IMR-90 (cell line): ENCODE measurements around the gene LIMK2. TPM values are rescaled to one million over a fixed set of nuclear protein-coding genes. Genes with fewer than 3 reads are reported as not detected.

Experiments
- ATAC-seq: fragments of 200-7000 bp; cut with Tn5 transposase; 2 replicates; pipeline ENCODE4 v1.9.1; 2020; ENCODE audit warnings: low read depth, mild to moderate bottlenecking, moderate library complexity
- BruUV-seq: library from RNA; stranded (reverse); fragments of 400-500 nt; replicated peaks from 2 replicates; lab custom pipeline; 2021; lab: Mats Ljungman, UMichigan
- CTCF ChIA-PET: fragments of 300-600 bp; formaldehyde crosslinking; extraction: SDS; loops from one replicate; lab custom pipeline; 2021; ENCODE audit warnings: antibody characterized with exemption; lab: Yijun Ruan, JAX
- POLR2A ChIA-PET: fragments of 300-600 bp; sonication (Branson Sonifier 250); formaldehyde crosslinking; loops from one replicate; lab custom pipeline; 2022; ENCODE audit warnings: antibody characterized with exemption; ENCODE audit not compliant: unreplicated experiment; lab: Charles Lee
- DNase-seq: peaks from one replicate; pipeline ENCODE4 v3.0.0; 2013
- H2AFZ ChIP-seq: replicated peaks from 2 replicates; pipeline ENCODE3; 2013; ENCODE audit warnings: low read length, mild to moderate bottlenecking; ENCODE audit not compliant: poor library complexity
- H2AK5ac ChIP-seq: 2 replicates; pipeline ENCODE4 v1.6.1; 2013; ENCODE audit warnings: low read depth, low read length, inconsistent platforms
- H2AK9ac ChIP-seq: replicated peaks from 2 replicates; pipeline ENCODE3; 2013; ENCODE audit warnings: mild to moderate bottlenecking, low read depth, low read length, moderate library complexity; ENCODE audit not compliant: poor library complexity
- H2BK120ac ChIP-seq: 2 replicates; pipeline ENCODE4 v1.6.1; 2013; ENCODE audit warnings: low read depth, low read length, inconsistent platforms
- H2BK15ac ChIP-seq: 3 replicates; pipeline ENCODE4 v1.6.1; 2013; ENCODE audit warnings: low read depth, low read length, inconsistent platforms
- H2BK20ac ChIP-seq: 2 replicates; pipeline ENCODE4 v1.6.1; 2013; ENCODE audit warnings: low read depth, mild to moderate bottlenecking, inconsistent platforms, low read length, moderate library complexity
- H2BK5ac ChIP-seq: 2 replicates; pipeline ENCODE4 v1.6.1; 2013; ENCODE audit warnings: mild to moderate bottlenecking, low read depth, low read length, inconsistent platforms; ENCODE audit not compliant: poor library complexity, severe bottlenecking
- H3K14ac ChIP-seq: replicated peaks from 2 replicates; pipeline ENCODE4 v1.6.1; 2013; ENCODE audit warnings: low read depth, low read length, inconsistent platforms
- H3K18ac ChIP-seq: 2 replicates; pipeline ENCODE4 v1.6.1; 2013; ENCODE audit warnings: low read depth, low read length, control low read depth
- H3K23ac ChIP-seq: 2 replicates; pipeline ENCODE4 v1.6.1; 2013; ENCODE audit warnings: low read depth, low read length, inconsistent platforms
- H3K27ac ChIP-seq: 2 replicates; pipeline ENCODE4 v1.5.1; 2013; ENCODE audit warnings: mild to moderate bottlenecking, control low read depth, low read length; ENCODE audit not compliant: insufficient read depth
- H3K27me3 ChIP-seq: 2 replicates; pipeline ENCODE4 v1.6.1; 2013; ENCODE audit warnings: low read length; ENCODE audit not compliant: control insufficient read depth, insufficient read depth
- H3K36me3 ChIP-seq: 2 replicates; pipeline ENCODE4 v1.6.1; 2013; ENCODE audit warnings: low read length, mixed read lengths; ENCODE audit not compliant: control insufficient read depth, insufficient read depth
- H3K4ac ChIP-seq: 2 replicates; pipeline ENCODE4 v1.6.1; 2013; ENCODE audit warnings: low read depth, low read length, inconsistent platforms
- H3K4me1 ChIP-seq: 2 replicates; pipeline ENCODE4 v1.6.1; 2013; ENCODE audit warnings: low read length, mixed read lengths; ENCODE audit not compliant: control insufficient read depth, insufficient read depth
- H3K4me2 ChIP-seq: 2 replicates; pipeline ENCODE4 v1.6.1; 2013; ENCODE audit warnings: low read depth, mild to moderate bottlenecking, control low read depth, low read length, moderate library complexity
- H3K4me3 ChIP-seq: 2 replicates; pipeline ENCODE4 v1.5.1; 2013; ENCODE audit warnings: low read depth, mild to moderate bottlenecking, control low read depth, low read length, moderate library complexity; ENCODE audit not compliant: insufficient read depth
- H3K56ac ChIP-seq: 2 replicates; pipeline ENCODE4 v1.6.1; 2013; ENCODE audit warnings: low read length, inconsistent platforms; ENCODE audit not compliant: insufficient read depth; ENCODE audit errors: extremely low read depth
- H3K79me1 ChIP-seq, 2 experiments: 2 replicates each; pipeline ENCODE4 v1.6.1; 2013; ENCODE audit warnings: low read length in 2 of 2, inconsistent platforms in 1 of 2, low read depth in 1 of 2
- H3K9ac ChIP-seq: 2 replicates; pipeline ENCODE4 v1.6.1; 2013; ENCODE audit warnings: low read depth, low read length, control low read depth
- H3K9me1 ChIP-seq: 2 replicates; pipeline ENCODE4 v1.6.1; 2013; ENCODE audit warnings: low read length, inconsistent platforms; ENCODE audit not compliant: insufficient read depth
- H3K9me3 ChIP-seq: 2 replicates; pipeline ENCODE4 v1.6.1; 2013; ENCODE audit warnings: low read length; ENCODE audit not compliant: control insufficient read depth, insufficient read depth
- H4K20me1 ChIP-seq: 2 replicates; pipeline ENCODE4 v1.6.1; 2013; ENCODE audit warnings: low read length, inconsistent platforms; ENCODE audit not compliant: insufficient read depth
- H4K5ac ChIP-seq: 2 replicates; pipeline ENCODE4 v1.6.1; 2013; ENCODE audit warnings: mild to moderate bottlenecking, low read depth, low read length, control low read depth
- H4K8ac ChIP-seq, 2 experiments: 2 replicates each; pipeline ENCODE4 v1.6.1; 2013; ENCODE audit warnings: low read depth in 2 of 2, low read length in 2 of 2, control low read depth in 1 of 2, inconsistent platforms in 1 of 2
- H4K91ac ChIP-seq: 2 replicates; pipeline ENCODE4 v1.6.1; 2013; ENCODE audit warnings: low read depth, low read length, inconsistent platforms; ENCODE audit not compliant: insufficient read depth
- BHLHE40 ChIP-seq: fragments of 150-350 bp; IDR thresholded peaks from 2 replicates; pipeline ENCODE4 v1.6.1; 2016; ENCODE audit warnings: mild to moderate bottlenecking, low read depth, low read length
- CEBPB ChIP-seq: IDR thresholded peaks from 2 replicates; pipeline ENCODE4 v1.6.1; 2012; ENCODE audit warnings: low read depth, low read length, improper control_type of control experiment
- CHD1 ChIP-seq: IDR thresholded peaks from 2 replicates; pipeline ENCODE4 v1.6.1; 2012; ENCODE audit warnings: low read depth, low read length, improper control_type of control experiment
- ELK1 ChIP-seq: fragments of 150-350 bp; IDR thresholded peaks from 2 replicates; pipeline ENCODE4 v1.6.1; 2016; ENCODE audit warnings: low read depth, mild to moderate bottlenecking, low read length, moderate library complexity, borderline replicate concordance
- FOS ChIP-seq: fragments of 150-350 bp; IDR thresholded peaks from 2 replicates; pipeline ENCODE4 v1.6.1; 2016; ENCODE audit warnings: low read depth, low read length
- MAFK ChIP-seq: IDR thresholded peaks from 2 replicates; pipeline ENCODE4 v1.6.1; 2012; ENCODE audit warnings: low read depth, low read length, improper control_type of control experiment
- MAZ ChIP-seq: IDR thresholded peaks from 2 replicates; pipeline ENCODE4 v1.6.1; 2012; ENCODE audit warnings: low read depth, mild to moderate bottlenecking, low read length, improper control_type of control experiment, moderate library complexity, borderline replicate concordance
- MXI1 ChIP-seq: IDR thresholded peaks from 2 replicates; pipeline ENCODE4 v1.6.1; 2012; ENCODE audit warnings: low read depth, mild to moderate bottlenecking, low read length, moderate library complexity, borderline replicate concordance
- NFE2L2 ChIP-seq: fragments of 150-350 bp; IDR thresholded peaks from 2 replicates; pipeline ENCODE4 v1.6.1; 2016; ENCODE audit warnings: low read depth, mild to moderate bottlenecking, low read length
- POLR2A ChIP-seq: IDR thresholded peaks from 2 replicates; pipeline ENCODE4 v1.6.1; 2012; ENCODE audit warnings: mild to moderate bottlenecking, low read depth, low read length
- RAD21 ChIP-seq: IDR thresholded peaks from 2 replicates; pipeline ENCODE4 v1.6.1; 2012; ENCODE audit warnings: low read length, improper control_type of control experiment
- RCOR1 ChIP-seq: IDR thresholded peaks from 2 replicates; pipeline ENCODE4 v1.6.1; 2012; ENCODE audit warnings: mild to moderate bottlenecking, low read length, improper control_type of control experiment; ENCODE audit not compliant: insufficient replicate concordance
- RFX5 ChIP-seq: IDR thresholded peaks from 2 replicates; pipeline ENCODE4 v1.8.0; 2012; ENCODE audit warnings: low read depth, mild to moderate bottlenecking, low read length, moderate library complexity
- SMC3 ChIP-seq: fragments of 150-350 bp; IDR thresholded peaks from 2 replicates; pipeline ENCODE4 v1.6.1; 2016; ENCODE audit warnings: low read depth, mild to moderate bottlenecking, antibody characterized with exemption, low read length, moderate library complexity
- USF2 ChIP-seq: fragments of 150-350 bp; IDR thresholded peaks from 2 replicates; pipeline ENCODE4 v1.6.1; 2017; ENCODE audit warnings: mild to moderate bottlenecking, antibody characterized with exemption, low read length, low read depth
- WGBS, 2 experiments: methylation state at CpG; one replicate each; pipeline versions ENCODE4 v1.1.5 to v1.1.7; 2013; ENCODE audit warnings: missing lambda C conversion rate in 2 of 2; ENCODE audit not compliant: insufficient read length in 1 of 2; ENCODE audit errors: extremely low coverage in 2 of 2; 5-methylcytosine and 5-hydroxymethylcytosine counted together
- dilution Hi-C: fragments of 300-500 bp; cut with HindIII; formaldehyde crosslinking; loops from one replicate; pipeline ENCODE4 v1.14.3; 2018; ENCODE audit warnings: low sequenced_read_pairs; ENCODE audit not compliant: unreplicated experiment
- in situ Hi-C: fragments of 300-500 bp; cut with MboI; formaldehyde crosslinking; loops from 3 replicates; pipeline ENCODE4 v1.14.3; 2019; ENCODE audit warnings: low sequenced_read_pairs, inconsistent platforms, mixed read lengths
- intact Hi-C: fragments of 100-400 bp; cut with micrococcal nuclease; formaldehyde crosslinking; loops from 2 replicates; pipeline ENCODE4 v1.10.0; 2022
- polyA plus RNA-seq, 3 experiments: library from polyadenylated mRNA; depleted of rRNA; stranded (reverse); fragments of >200 nt; gene quantifications; 2 replicates each; pipeline ENCODE4 v1.2.3, GENCODE V29; 2012; ENCODE audit warnings: low replicate concordance in 1 of 3
- total RNA-seq: library from RNA; depleted of rRNA; stranded (reverse); fragments of >200 nt; gene quantifications from 2 replicates; pipeline ENCODE4 v1.2.3, GENCODE V29; 2012

Gene LIMK2
- total and polyA plus RNA-seq, 2 of the 4 experiments (the other 2 are of a cell fraction): 14.5 to 31.9 TPM

DNA sequence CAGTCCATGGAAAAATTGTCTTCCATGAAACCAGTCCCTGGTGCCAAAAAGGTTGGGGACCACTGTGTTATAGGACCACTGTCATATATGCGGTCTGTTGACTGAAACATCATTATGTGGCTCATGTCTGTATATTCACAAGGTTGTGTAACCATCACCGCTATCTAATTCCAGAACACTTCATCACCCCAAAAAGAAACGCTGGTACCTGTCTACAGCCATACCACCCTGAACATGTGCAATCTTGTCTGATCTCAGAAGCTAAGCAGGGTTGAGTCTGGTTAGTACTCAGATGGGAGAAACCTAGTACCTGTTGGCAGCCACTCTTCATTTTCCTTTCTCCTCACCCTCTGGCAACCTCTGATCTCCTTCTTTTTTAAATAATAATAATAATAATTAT lies 93.1 kb downstream of the LIMK2 start:
- Histone ChIP-seq H3K36me3 (no peaks in the 10 kb centered on the region), H4K91ac (no peak overlapping the region), H2BK20ac (no peak overlapping the region), H3K18ac (no peak overlapping the region), H3K9ac (no peak overlapping the region), H3K56ac (no peak overlapping the region), H4K5ac (no peak overlapping the region), H3K4me3 (no peak overlapping the region), H4K20me1 (no peaks in the 10 kb centered on the region), H3K27ac (no peak overlapping the region), H3K27me3 (no peaks in the 10 kb centered on the region), H2AK5ac (no peak overlapping the region), H3K4me1 (no peaks in the 10 kb centered on the region), H2BK120ac (no peak overlapping the region), H2AK9ac (no peak overlapping the region), H3K4ac (no peak overlapping the region), H2BK5ac (no peak overlapping the region), H3K9me3 (no peaks in the 10 kb centered on the region), H3K14ac (no peak overlapping the region), H3K4me2 (no peak overlapping the region), H2BK15ac (no peak overlapping the region), H3K79me1 (no peaks in the 10 kb centered on the region; a peak in 1 of 4 replicates), H3K23ac (no peak overlapping the region), H4K8ac (no peak overlapping the region), H2AFZ (no peak overlapping the region), H3K9me1 (peaks cover 2% of the 10 kb centered on the region; the same call in 1 of the 2 replicates)
- dilution Hi-C loops (no loop called here), intact Hi-C loops (no loop called here), in situ Hi-C loops (no loop called here)
- ATAC-seq: no peak
- ChIA-PET POLR2A (no interaction called here), CTCF (no interaction called here)
- DNase-seq: no peak
- no CpG with 5 or more reads among the region's 3 CpGs for WGBS, 2 experiments
- BruUV-seq: no TSS peak
- no peak for TF ChIP-seq CEBPB
- no peak for TF ChIP-seq BHLHE40
- no peak for TF ChIP-seq POLR2A
- no peak for TF ChIP-seq RFX5
- no peak for TF ChIP-seq RCOR1
- no peak for TF ChIP-seq SMC3
- no peak for TF ChIP-seq MAZ
- TF ChIP-seq USF2: no peak
- TF ChIP-seq MAFK: no peak
- TF ChIP-seq MXI1: no peak
- no peak for TF ChIP-seq FOS
- TF ChIP-seq ELK1: no peak
- TF ChIP-seq RAD21: no peak
- TF ChIP-seq NFE2L2: no peak
- TF ChIP-seq CHD1: no peak
